ENCODE results near the gene CTNNA3.
"Not testable (repeated sequence)": the region's sequence is repeated elsewhere in the genome, so short reads cannot be mapped to it uniquely, and the experiment has no call there.

The CTNNA3 gene

GRCh38 chr10:66405566-66405965 is 1290.4 kb downstream of the CTNNA3 start:
- H3K4me1 Mint-ChIP-seq: no peaks in the 10 kb centered on the region
- peaks cover 0 to 3% of the 10 kb centered on the region in 2 donors for H3K9me3 Mint-ChIP-seq
- no peak overlapping the region for H3K27ac Mint-ChIP-seq
- no peak for ATAC-seq (replicated peaks)
- H3K36me3 Mint-ChIP-seq: no peaks in the 10 kb centered on the region
- H3K4me3 Mint-ChIP-seq: no peak overlapping the region
- DNase-seq: no peak
- no peaks in the 10 kb centered on the region for H3K27me3 Mint-ChIP-seq

DNA sequence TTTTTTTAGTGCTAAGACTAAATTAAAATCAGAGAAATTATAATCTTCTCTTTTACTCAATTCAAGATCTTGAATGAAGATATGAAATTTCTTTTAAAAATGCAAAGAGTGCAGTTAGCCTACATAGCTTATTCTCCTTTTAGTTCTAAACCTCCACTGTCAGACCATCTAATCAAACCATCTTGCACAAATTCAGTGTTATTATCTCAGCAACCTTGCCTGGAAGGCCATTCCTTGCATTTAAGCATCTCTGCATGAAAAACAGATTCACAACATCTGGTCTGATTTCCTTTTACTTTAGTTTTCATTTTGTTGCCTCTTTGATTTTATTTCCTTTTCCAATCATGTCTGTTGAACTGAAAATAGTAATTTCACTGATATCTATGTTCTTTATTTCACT is 1297.3 kb downstream of the CTNNA3 start:
- H3K4me3 Mint-ChIP-seq: no peak overlapping the region
- no peak for DNase-seq
- H3K9me3 Mint-ChIP-seq: no peaks in the 10 kb centered on the region
- no peak overlapping the region for H3K27ac Mint-ChIP-seq
- H3K4me1 Mint-ChIP-seq: no peaks in the 10 kb centered on the region
- no peaks in the 10 kb centered on the region for H3K27me3 Mint-ChIP-seq
- no peaks in the 10 kb centered on the region for H3K36me3 Mint-ChIP-seq
- ATAC-seq (replicated peaks): no peak

- Mint-ChIP-seq H3K36me3 (no peaks in the 10 kb centered on the region), H3K27me3 (no peaks in the 10 kb centered on the region), H3K4me1 (no peaks in the 10 kb centered on the region), H3K4me3 (no peak overlapping the region), H3K27ac (no peak overlapping the region), H3K9me3 (no peaks in the 10 kb centered on the region)
- no peak for ATAC-seq (replicated peaks)
- no peak for DNase-seq
Observed at GRCh38 chr10:66394342-66395063, 1301.5 kb downstream of the CTNNA3 start.

DNA sequence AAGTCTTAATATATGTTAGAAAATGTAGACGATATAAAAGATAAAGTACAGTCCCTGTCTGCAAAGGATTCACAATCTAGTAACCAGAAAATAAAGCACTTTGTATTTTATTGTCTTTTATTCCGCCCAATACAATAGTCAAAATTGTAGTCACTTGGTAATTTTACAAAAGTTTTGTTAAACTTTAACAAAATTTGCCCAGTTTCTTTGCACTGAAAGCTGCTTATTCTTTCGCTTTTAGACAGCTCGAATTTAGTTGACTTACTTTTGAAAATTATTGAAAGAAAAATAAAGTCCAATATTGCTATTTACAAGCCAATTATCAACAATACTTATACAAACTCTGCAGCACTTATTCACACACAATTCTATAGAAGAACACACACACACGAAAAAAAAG is 1305.1 kb downstream of the CTNNA3 start:
- ATAC-seq (replicated peaks): no peak
- no peak overlapping the region for H3K4me3 Mint-ChIP-seq
- no peak for DNase-seq
- H3K27me3 Mint-ChIP-seq: no peaks in the 10 kb centered on the region
- H3K4me1 Mint-ChIP-seq: no peaks in the 10 kb centered on the region
- peaks cover 0 to 5% of the 10 kb centered on the region in 2 donors for H3K9me3 Mint-ChIP-seq
- no peak overlapping the region for H3K27ac Mint-ChIP-seq
- H3K36me3 Mint-ChIP-seq: no peaks in the 10 kb centered on the region

GRCh38 chr10:66381045-66381444 is 1315.0 kb downstream of the CTNNA3 start:
- Mint-ChIP-seq H3K4me1 (no peaks in the 10 kb centered on the region), H3K27me3 (no peaks in the 10 kb centered on the region), H3K9me3 (peaks cover 4 to 6% of the 10 kb centered on the region in 2 donors), H3K36me3 (no peaks in the 10 kb centered on the region), H3K4me3 (no peak overlapping the region), H3K27ac (no peak overlapping the region)
- ATAC-seq (replicated peaks): no peak
- no peak for DNase-seq

- Mint-ChIP-seq H3K27me3 (no peaks in the 10 kb centered on the region), H3K4me3 (no peak overlapping the region), H3K36me3 (no peaks in the 10 kb centered on the region), H3K27ac (no peak overlapping the region), H3K9me3 (peaks cover 0 to 3% of the 10 kb centered on the region in 2 donors), H3K4me1 (no peaks in the 10 kb centered on the region)
- ATAC-seq (replicated peaks) (no peak), DNase-seq (no peak)
Observed at GRCh38 chr10:66378117-66378876, 1317.7 kb downstream of the CTNNA3 start.

- Mint-ChIP-seq H3K4me1 (no peaks in the 10 kb centered on the region), H3K36me3 (no peaks in the 10 kb centered on the region), H3K9me3 (peaks cover 0 to 3% of the 10 kb centered on the region in 2 donors), H3K27ac (no peak overlapping the region), H3K4me3 (no peak overlapping the region), H3K27me3 (no peaks in the 10 kb centered on the region)
- DNase-seq (no peak), ATAC-seq (replicated peaks) (no peak)
Observed at GRCh38 chr10:66368146-66368545, 1327.8 kb downstream of the CTNNA3 start.

- no peak overlapping the region for H3K27ac Mint-ChIP-seq
- no peak overlapping the region for H3K4me3 Mint-ChIP-seq
- H3K36me3 Mint-ChIP-seq: no peaks in the 10 kb centered on the region
- no peak for ATAC-seq (replicated peaks)
- H3K27me3 Mint-ChIP-seq: no peaks in the 10 kb centered on the region
- H3K4me1 Mint-ChIP-seq: no peaks in the 10 kb centered on the region
- H3K9me3 Mint-ChIP-seq: peaks cover 4% of the 10 kb centered on the region in 2 donors
- no peak for DNase-seq
Observed at GRCh38 chr10:66366163-66366562, 1329.8 kb downstream of the CTNNA3 start.

- Mint-ChIP-seq H3K4me3 (no peak overlapping the region), H3K27me3 (no peaks in the 10 kb centered on the region), H3K27ac (no peak overlapping the region), H3K9me3 (peaks cover 4% of the 10 kb centered on the region in 2 donors), H3K4me1 (no peaks in the 10 kb centered on the region), H3K36me3 (no peaks in the 10 kb centered on the region)
- DNase-seq: no peak
- ATAC-seq (replicated peaks): no peak
Observed at GRCh38 chr10:66365686-66366085, 1330.3 kb downstream of the CTNNA3 start.

- Mint-ChIP-seq H3K27me3 (no peaks in the 10 kb centered on the region), H3K9me3 (peaks cover 1 to 4% of the 10 kb centered on the region in 2 donors), H3K4me3 (no peak overlapping the region), H3K36me3 (no peaks in the 10 kb centered on the region), H3K27ac (no peak overlapping the region), H3K4me1 (no peaks in the 10 kb centered on the region)
- ATAC-seq (replicated peaks) (no peak), DNase-seq (no peak)
Observed at GRCh38 chr10:66362522-66362921, 1333.5 kb downstream of the CTNNA3 start.

- not testable (repeated sequence) for H3K4me3 Mint-ChIP-seq; ATAC-seq (replicated peaks); DNase-seq; H3K36me3 Mint-ChIP-seq; H3K27ac Mint-ChIP-seq; H3K4me1 Mint-ChIP-seq; H3K9me3 Mint-ChIP-seq; H3K27me3 Mint-ChIP-seq
Observed at GRCh38 chr10:66353822-66354221, 1342.2 kb downstream of the CTNNA3 start.

GRCh38 chr10:66353422-66353821 is 1342.6 kb downstream of the CTNNA3 start:
- Mint-ChIP-seq H3K4me1 (no peaks in the 10 kb centered on the region), H3K36me3 (no peaks in the 10 kb centered on the region), H3K4me3 (no peak overlapping the region), H3K9me3 (no peaks in the 10 kb centered on the region), H3K27me3 (no peaks in the 10 kb centered on the region), H3K27ac (no peak overlapping the region)
- ATAC-seq (replicated peaks) (no peak), DNase-seq (no peak)

- H3K9me3 Mint-ChIP-seq: peaks cover 0 to 2% of the 10 kb centered on the region in 2 donors
- no peaks in the 10 kb centered on the region for H3K4me1 Mint-ChIP-seq
- H3K27ac Mint-ChIP-seq: no peak overlapping the region
- ATAC-seq (replicated peaks) (no peak), DNase-seq (no peak)
- H3K27me3 Mint-ChIP-seq: no peaks in the 10 kb centered on the region
- H3K4me3 Mint-ChIP-seq: no peak overlapping the region
- H3K36me3 Mint-ChIP-seq: no peaks in the 10 kb centered on the region
Observed at GRCh38 chr10:66350622-66351399, 1345.2 kb downstream of the CTNNA3 start.

DNA sequence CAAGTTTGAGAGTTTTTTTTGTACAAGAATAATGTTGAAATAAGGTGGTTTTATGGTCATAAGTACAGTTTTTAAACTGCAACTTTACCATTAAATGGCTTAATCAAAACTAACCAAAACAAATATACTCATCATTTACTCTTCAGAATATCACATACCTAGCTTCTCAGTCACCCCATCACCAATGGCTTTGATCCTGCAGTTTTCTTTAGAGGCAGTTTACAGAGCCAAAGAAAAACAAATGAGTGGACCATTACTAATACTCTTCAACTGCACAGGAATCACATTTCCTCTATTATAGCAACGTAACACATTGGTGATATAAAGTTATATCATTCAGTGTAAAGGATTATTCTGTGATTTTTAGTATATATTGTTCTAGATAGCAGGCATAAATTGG is 1346.3 kb downstream of the CTNNA3 start:
- no peaks in the 10 kb centered on the region for H3K36me3 Mint-ChIP-seq
- H3K27me3 Mint-ChIP-seq: no peaks in the 10 kb centered on the region
- no peak overlapping the region for H3K4me3 Mint-ChIP-seq
- ATAC-seq (replicated peaks): no peak
- H3K9me3 Mint-ChIP-seq: peaks cover 0 to 2% of the 10 kb centered on the region in 2 donors
- no peak for DNase-seq
- no peaks in the 10 kb centered on the region for H3K4me1 Mint-ChIP-seq
- no peak overlapping the region for H3K27ac Mint-ChIP-seq

Data from stimulated activated naive B cell treated with anti-CD40 and anti-IgM and Interleukin-4, amounts not matched to agents 10 μg/mL and 1 μg/mL and 100 μg/mL, for 72 hours (primary cell).